GM03348 (cell line): ENCODE measurements around the gene NPHP4.
"Not testable (repeated sequence)": the region's sequence is repeated elsewhere in the genome, so short reads cannot be mapped to it uniquely, and the experiment has no call there.

Experiments used
- DNase-seq: peaks from one replicate; pipeline ENCODE4 v3.0.0; 2012; ENCODE audit warnings: low spot score

Gene NPHP4

DNA sequence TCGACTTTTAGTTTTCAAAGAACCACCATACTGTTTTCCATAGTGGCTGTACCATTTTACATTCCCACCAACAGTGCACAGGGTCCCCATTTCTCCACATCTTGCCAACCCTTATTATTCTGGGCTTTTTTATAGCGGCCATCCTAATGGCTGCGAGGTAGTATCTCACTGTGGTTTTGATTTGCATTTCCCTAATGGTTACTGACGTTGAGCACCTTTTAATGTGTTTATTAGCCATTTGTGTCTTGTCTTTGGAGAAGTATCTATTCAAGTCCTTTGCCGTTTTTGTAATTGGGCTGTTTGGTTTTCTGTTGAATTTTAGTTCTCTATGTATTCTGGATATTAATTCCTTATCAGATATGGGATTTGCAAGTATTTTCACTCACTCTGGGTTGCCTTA is 31.1 kb upstream of the NPHP4 start:
- no peak for DNase-seq

DNA sequence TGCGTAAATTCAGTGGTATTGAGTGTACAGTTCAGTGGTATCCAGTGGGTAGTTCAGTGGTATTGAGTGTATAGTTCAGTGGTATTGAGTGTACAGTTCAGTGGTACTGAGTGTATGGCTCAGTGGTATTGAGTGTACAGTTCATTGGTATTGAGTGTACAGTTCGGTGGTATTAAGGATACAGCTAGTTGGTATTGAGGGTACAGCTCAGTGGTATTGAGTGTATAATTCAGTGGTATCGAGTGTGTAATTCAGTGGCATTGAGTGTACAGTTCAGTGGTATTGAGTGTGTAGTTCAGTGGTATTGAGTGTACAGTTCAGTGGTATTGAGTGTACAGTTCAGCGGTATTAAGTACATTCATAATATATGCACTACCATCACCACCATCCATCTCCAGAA is 30.0 kb upstream of the NPHP4 start:
- DNase-seq = no peak

DNA sequence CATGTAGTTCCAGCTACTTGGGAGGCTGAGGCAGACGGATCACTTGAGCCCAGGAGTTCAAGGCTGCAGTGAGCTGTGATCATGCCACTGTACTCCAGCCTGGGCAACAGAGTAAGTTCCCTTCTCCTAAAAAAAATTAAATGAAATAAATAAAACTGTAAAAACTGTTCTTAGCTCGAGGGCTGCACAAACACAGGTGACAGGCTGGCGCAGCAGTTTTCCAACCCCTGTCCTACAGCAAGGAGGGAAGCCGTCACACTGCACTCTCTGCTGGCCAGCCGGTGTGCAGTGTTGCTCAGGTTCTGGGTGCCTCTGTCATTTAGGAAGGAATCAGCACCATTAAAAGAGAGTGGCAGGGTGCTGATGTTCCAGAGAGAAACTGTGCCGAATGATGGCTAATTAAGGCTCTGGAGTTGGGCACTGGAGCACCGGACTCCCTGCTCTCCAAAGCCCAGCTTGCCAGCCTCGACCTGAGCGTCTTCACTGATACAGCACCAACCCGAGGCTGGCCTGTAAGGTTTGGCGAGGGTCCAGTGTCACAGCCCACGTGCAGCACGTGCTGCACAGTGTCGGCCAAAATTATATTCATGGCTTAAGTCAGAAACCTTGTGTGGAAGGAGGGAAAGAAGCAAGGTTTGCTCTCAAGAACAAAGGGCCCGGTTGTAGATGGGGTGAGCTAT is 27.1 kb upstream of the NPHP4 start:
- DNase-seq = no peak

DNA sequence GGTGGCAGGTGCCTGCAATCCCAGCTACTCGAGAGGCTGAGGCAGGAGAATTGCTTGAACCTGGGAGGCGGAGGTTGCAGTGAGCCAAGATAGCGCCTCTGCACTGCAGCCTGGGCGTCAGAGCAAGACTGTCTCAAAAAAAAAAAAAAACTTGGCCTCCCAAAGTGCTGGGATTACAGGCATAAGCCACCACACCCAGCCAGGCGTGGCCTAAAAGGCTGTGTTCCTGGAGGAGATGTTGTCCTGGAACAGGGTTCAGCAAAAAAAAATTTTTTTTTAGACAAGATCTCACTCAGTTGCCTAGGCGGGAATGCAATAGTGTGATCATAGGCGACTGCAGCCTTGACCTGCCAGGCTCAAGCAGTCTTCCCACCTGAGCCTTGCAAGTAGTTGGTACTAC is 25.4 kb upstream of the NPHP4 start:
- not testable (repeated sequence) for DNase-seq

DNA sequence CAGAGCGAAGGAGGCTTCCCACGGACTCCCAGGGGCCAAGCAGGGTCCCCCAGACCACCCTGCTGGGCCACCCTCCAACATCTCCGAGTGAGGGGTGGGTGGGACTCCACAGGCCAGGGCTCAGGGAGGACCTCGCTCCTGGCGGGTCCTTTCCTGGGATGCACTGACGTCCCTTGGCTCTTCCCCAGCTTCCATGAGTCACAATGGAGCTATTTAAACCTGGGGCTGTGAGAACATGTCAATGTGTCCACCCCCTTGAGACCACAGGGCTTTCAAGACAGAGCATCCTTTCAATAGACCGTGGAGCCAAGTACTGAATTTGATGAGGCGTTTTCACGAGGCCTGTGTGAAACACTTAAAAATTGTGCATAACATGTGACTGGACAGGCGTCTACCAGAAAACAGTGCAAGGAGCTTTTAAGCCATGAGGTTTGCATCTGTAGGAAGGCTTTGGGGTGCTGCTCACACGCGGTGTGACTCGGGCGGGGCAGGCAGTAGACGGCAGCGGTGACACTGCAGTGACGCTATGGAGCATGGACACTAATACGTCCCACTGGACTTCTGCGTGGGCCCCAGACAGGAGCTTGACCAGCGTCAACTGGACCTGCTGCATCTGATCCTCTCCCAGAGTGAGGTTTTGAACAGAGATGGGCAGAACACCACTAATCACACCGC is 24.1 kb upstream of the NPHP4 start:
- peak; percentile 34 for DNase-seq

DNA sequence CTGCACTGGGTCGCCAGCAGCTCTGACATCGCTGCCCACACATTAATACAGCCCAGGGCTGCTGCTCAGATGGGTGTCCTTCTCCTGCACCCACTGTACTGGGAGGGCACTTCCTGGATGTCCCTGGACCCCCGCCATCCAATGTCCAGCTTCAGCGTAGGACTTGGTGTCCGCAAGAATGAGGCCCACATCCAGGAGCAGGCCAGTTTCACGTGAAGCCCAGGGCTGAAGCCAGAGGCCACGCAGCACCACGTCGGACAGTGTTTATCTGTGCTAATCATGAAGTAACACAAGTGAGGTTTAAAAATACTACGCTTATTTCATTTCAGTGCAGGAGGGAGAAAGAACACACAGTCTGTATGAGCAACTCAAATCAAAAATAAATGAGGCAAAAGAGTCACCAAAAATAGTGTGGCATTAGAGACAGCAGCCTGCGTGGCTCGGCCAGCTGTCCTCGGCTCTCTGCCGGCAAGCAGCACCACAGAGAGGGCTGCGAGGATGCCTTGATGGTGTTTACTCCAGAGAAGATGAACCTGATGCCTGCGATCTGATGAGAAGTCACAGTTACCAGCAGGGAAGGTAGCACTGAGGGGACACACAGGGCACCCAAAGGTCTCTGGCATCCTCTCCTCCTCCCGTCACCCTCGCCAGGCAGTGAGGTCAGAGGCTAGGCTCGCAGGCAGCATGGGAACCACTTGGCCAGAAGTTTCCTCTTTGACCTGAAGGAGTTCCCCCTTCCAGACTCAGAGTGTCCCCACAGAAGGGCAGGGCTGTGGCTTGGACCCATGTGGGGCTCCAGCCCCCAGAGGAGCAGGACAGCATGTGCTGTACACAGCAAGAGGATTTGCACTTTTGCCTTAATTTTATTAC is 22.1 kb upstream of the NPHP4 start:
- DNase-seq = no peak

DNA sequence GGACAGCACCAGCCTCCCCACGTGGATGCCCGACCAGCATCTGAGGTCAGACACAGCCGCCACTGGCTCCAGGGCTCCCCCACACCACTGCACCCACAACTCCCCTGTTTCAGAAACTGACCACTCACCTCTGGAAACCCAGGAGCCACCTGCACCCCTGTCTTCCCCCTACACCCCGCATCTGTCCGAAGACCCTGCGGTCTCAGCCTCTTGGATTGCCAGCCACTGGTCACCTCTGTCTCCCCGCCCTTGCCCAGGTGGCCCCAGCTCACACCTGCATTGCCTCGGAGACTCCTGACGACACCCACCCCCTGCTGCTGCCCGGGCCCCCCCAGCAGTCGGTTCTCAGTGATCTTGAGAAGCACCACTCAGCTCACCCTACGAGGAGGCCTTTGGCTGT is 21.3 kb upstream of the NPHP4 start:
- DNase-seq = no peak

DNA sequence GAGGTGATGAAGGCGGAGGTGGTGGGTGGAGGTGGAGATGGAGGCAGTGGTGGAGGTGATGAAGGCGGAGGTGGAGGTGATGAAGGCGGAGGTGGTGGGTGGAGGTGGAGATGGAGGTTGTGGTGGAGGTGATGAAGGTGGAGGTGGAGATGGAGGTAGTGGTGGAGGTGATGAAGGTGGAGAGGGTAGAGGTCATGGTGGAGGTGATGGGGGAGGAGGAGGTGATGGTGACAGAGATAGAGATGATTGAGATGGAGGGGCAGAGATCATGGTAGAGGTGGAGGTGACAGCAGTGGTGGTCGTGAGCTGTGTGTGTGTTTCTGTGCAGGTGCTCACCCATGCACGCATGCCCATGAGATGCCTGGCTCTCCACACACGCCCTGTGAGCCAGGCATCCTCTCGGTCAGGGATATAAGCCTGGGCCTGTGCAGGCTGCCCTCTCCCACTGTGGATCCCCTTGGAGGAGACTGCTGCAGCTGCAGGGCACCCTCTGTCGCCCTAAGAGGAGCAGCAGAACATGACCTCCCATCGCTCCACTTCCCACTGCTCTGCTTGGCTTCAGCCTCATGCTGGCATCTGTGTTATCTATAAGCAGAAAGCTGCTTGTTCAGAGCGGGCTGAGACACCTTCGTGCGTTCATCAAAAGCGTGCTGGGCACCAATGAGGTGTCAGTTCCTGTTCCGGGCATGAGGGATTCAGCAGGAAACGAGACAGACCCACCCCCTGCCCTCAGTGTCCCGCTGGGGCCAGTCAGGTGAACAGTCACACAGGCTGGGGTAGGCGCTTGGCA is 20.5 kb upstream of the NPHP4 start:
- DNase-seq = no peak

DNA sequence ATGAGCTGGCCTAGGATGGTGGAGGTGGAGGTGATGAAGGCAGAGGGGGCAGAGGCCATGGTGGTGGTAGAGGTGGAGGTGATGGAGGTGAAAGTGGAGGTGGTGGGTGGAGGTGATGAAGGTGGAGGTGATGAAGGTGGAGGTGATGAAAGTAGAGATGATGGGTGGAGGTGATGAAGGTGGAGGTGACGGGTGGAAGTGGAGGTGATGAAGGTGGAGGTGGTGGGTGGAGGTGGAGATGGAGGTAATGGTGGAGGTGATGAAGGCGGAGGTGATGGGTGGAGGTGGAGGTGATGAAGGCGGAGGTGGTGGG is 19.7 kb upstream of the NPHP4 start:
- no peak for DNase-seq

DNA sequence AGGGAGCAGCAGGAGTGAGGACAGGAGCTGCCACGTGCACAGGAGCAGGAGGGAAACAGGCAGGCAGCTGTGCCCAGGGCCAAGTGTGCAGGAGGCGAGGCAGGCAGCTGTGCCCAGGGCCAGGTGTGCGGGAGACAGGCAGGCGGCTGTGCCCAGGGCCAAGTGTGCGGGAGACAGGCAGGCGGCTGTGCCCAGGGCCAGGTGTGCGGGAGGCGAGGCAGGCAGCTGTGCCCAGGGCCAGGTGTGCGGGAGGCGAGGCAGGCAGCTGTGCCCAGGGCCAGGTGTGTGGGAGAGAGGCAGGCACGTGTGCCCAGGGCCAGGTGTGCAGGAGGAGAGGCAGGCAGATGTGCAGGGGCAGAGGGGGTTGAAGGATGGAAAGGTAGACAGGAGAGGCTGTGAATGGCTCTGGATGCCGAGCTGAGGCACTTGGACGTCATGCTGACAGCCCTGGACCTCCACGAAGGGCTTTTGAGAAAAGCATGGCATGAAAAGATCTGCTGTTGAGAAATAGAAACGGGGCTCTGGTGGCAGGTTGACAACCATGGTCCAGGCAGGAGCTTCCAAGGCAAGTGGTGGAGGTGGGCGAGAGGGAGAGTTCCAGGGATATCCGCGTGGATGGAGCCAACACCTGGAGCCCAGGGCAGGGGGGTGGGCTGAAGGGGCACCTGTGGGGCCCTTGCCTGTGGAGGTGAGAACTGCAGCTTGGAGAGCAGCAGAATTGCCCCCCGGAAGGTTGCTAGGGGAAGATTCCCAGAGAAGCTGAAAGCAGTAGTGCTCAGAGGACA is 19.1 kb upstream of the NPHP4 start:
- DNase-seq = no peak

DNA sequence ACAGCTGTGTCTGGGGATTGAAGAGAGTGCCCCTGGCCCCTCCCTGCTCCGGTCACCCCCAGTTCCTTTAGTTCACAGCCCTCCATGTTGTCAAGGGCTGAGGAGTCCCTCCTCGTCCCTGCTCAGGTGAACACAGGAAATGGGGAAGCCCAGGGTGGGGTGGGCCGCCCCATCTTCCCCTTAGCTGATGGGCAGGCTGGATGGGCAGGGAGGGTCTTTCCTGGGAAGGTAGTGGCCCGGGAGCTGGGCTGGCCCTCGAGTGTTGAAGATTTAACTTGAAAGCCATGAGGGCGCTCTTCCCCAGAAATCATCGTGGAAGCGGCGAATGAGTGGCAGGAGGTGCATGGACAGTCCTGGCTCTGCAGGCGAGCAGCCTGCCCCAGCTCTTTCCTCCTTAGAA is 18.3 kb upstream of the NPHP4 start:
- DNase-seq = no peak

DNA sequence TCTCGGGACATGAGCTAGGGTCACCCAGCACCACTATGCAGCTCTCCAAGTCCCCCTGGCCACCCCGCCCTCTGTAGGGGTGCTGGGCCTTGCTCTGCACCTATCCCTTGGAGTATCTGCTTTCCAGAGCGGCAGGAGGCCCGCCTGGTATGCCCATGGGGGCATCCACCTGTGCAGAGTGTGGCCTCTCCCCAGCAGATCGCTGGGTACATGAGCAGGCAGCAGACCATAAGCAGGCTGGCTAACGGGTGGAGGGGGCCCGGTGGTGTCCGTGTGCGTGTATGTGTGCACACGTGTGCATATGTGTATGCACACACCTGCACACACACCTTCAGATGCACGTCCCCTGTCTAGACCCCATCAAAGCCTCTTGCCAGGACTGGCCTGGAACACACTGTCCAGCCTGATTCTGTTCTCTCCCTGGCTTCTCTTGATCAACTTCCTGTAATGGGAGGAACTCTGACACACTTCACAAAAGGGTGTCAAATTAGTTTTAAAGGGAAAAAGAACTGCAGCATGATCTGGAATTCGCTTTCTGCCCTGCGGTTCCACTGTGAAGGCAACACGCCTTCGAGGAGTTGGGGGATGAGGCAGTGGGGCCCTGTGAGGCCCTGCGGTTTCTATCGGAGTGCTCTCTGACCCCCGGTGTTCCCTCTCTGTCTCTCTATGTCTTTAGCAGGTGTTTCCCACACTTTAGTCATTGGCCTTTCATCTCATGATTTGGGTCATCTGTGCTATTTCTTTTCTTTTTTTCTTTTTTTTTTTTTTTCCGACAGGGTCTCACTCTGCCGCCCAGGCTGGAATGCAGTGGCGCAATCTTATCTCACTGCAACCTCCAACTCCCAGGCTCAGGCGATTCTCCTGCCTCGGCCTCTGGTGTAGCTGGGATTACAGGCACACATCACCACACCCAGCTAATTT is 17.2 kb upstream of the NPHP4 start:
- DNase-seq = no peak

DNA sequence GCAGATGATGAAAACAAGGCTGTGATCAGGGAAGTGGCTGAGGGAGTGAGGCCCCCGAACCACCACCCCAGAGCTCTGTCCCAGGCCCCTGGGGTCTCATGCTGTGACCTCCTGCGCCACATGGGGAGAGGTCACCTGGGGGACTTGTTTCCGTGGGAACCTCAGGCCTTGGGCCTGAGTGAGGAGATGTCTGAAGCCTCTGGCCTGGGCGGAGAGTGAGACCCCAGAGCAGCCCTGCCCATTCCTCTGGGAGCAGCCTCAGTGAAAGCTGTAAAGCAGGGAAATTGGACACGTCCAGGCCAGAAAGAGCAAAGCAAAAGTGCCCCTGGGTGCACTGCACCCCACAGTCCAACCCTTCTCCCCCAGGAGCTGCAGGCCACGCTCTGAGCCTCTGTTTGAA is 16.5 kb upstream of the NPHP4 start:
- no peak for DNase-seq

DNA sequence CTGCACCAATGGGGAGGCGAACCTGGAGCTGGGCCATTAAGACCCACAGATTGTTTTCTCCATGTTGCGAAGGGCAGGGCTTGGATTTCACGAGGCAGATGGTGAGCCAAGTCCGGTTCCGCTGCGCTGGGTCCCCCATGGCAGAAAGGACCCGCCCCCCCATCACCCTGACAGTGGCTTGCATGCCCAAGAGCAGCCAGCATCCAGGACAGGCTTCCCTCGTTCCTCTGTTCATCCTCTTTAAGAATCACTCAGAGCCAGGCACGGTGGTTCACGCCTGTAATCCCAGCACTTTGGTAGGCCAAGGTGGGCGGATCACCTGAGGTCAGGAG is 15.8 kb upstream of the NPHP4 start:
- DNase-seq = no peak

DNA sequence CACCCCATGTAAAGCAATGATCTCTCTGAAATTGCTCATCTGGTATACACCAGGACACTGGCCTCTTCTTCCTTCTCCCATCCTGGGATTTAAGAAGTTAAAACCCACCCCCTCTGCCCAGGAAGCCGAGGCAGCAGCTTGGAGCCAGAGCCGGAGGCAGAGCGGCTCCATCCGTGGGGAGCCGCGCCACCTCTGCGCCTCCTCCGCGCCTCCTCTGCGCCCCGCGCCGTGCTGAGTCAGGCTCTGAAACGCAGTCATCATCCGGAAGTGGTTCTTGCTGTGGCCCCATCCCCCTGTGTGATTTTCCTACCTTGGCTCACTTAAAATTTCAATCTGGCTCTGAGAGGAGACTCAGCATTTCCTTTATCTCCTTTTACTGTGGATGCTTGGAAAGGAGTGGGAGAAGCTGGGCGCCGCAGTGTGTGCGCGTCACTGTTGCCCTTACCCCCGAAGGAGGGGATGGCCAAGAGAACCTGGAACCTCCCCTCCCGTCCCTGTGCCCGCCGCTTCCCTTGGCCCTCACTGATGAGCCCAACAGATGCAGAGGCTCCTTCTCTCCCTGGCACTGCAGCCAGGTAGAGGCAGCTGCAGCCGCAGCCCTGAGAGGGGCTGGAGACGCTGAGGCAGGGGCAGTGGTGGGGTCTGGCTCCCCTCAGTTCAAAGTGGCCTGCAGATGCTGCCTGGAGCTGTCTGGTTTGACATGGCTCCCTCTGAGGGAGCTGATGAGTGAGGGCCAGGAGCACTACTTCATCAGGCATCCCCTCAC is 15.3 kb upstream of the NPHP4 start:
- DNase-seq = peak; percentile 46

DNA sequence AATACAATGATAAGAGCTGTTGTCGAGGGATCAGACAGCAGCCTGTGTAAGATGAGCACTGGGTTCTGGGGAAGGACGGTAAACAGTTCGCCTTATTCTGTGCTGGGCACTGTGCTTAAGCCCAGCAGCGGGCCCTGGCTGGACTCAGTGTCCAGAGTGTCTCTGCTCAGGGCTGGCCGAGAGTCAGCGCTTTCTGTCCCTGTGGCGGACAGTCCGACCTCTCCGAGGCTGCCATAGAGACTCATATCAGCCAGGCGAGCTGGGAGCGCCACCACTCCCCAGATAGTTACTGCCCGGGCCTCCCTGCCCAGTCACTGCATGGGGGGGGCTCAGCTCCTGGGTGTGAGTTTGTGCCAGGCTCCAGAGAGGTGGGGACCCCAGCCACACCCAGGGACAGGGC is 14.7 kb upstream of the NPHP4 start:
- no peak for DNase-seq

DNA sequence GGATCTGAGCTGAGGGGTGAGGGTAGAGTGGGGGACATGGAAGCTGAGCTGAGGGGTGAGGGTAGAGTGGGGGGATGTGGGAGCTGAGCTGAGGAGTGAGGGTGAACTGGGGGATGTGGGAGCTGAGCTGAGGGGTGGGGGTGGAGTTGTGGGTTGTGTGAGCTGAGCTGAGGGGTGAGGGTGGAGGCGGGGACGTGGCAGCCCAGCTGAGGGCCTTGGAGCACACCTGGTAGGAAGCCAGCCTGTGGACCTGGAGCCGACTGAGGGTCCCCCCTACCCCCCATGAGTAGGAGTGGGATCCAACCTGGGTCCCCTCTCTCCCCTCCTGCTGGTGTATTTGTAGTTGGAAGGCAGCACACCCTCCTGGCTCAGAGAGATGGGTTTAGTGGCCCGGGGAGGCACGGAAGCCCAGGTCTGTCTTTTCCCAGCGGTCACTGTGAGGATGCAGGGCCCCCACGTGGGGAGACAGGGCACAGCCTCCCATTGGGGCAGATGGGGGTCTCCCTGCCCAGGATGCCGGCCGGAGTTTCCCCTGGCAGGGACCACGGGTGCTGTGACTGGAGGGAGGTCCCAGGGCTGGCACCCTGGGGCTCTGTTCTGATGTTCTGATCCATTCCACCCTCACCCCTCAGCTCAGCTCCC is 13.2 kb upstream of the NPHP4 start:
- no peak for DNase-seq

DNA sequence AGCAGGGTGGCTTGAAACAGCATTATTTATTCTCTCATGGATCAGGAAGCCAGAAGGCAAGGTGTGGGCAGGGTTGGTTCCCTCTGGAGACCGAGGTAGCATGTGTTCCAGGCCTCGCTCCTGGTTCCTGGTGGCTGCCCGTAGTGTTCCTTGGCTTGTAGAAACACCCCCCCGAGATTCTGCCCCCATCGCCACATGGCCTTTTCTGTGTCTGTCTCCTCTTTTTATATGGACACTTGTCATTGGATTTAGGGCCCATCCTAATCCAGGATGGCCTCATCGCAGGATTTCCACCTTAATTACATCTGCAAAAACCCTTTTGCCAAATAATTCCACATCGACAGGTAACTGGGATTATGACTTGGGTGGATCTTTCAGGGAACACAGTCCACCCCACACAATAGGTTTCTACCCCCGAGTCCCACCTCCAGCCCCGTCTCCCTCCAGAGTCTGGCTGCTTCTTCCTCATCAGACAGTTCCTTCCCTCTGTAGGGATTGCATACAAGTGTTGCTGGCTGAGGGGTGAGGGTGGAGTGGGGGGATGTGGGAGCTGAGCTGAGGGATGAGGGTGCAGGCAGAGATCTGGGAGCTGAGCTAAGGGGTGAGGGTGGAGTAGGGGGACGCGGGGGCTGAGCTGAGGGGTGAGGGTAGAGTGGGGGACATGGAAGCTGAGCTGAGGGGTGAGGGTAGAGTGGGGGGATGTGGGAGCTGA is 12.3 kb upstream of the NPHP4 start:
- DNase-seq = no peak
